DND-41 (cell line): ENCODE measurements around the gene KCNIP4.

Source experiments
- ATAC-seq: fragments of 200-7000 bp; cut with Tn5 transposase; 3 replicates; pipeline ENCODE4 v1.9.1; 2021; ENCODE audit warnings: low read depth; ENCODE audit not compliant: insufficient read depth
- DNase-seq: peaks from one replicate; pipeline ENCODE4 v3.0.0-alpha.2; 2020
- H2AFZ ChIP-seq: 2 replicates; pipeline ENCODE4 v1.6.0; 2012; ENCODE audit warnings: low read depth, low read length
- H3K27ac ChIP-seq: 2 replicates; pipeline ENCODE4 v1.5.1; 2012; ENCODE audit warnings: low read length, inconsistent platforms
- H3K27me3 ChIP-seq: fragments of 200-600 bp; sonication (generic); 2 replicates; pipeline ENCODE4 v1.6.0; 2012; ENCODE audit warnings: low read length, mild to moderate bottlenecking, inconsistent platforms; ENCODE audit not compliant: insufficient read depth, poor library complexity
- H3K36me3 ChIP-seq: 2 replicates; pipeline ENCODE4 v1.5.1; 2012; ENCODE audit warnings: low read length, inconsistent platforms; ENCODE audit not compliant: insufficient read depth
- H3K4me1 ChIP-seq: 2 replicates; pipeline ENCODE4 v1.5.1; 2012; ENCODE audit warnings: mild to moderate bottlenecking, low read length; ENCODE audit not compliant: insufficient read depth
- H3K4me2 ChIP-seq: 2 replicates; pipeline ENCODE4 v1.6.0; 2012; ENCODE audit warnings: mild to moderate bottlenecking, moderate library complexity, low read length, inconsistent platforms; ENCODE audit not compliant: insufficient read depth
- H3K4me3 ChIP-seq, 2 experiments: fragments of 200-600 bp in 1 of 2; shearing (Covaris generic) in 1 of 2; 2 replicates each; pipeline ENCODE4 v1.5.1; 2012 to 2016; ENCODE audit warnings: inconsistent platforms in 2 of 2, low read length in 2 of 2, mild to moderate bottlenecking in 2 of 2, low read depth in 1 of 2, moderate library complexity in 1 of 2
- H3K79me2 ChIP-seq: 2 replicates; pipeline ENCODE4 v1.6.0; 2012; ENCODE audit warnings: low read length, inconsistent platforms; ENCODE audit not compliant: insufficient read depth
- H3K9ac ChIP-seq: 2 replicates; pipeline ENCODE4 v1.6.0; 2012; ENCODE audit warnings: low read depth, mild to moderate bottlenecking, inconsistent platforms, low read length, moderate library complexity
- H3K9me3 ChIP-seq: 2 replicates; pipeline ENCODE4 v1.5.1; 2012; ENCODE audit warnings: low read length, moderate library complexity, mild to moderate bottlenecking, inconsistent platforms; ENCODE audit not compliant: insufficient read depth, severe bottlenecking
- H4K20me1 ChIP-seq: 2 replicates; pipeline ENCODE4 v1.6.0; 2012; ENCODE audit warnings: low read length; ENCODE audit not compliant: insufficient read depth
- CTCF ChIP-seq: IDR thresholded peaks from 2 replicates; pipeline ENCODE4 v1.5.1; 2012; ENCODE audit warnings: borderline replicate concordance, low read length, moderate library complexity, mild to moderate bottlenecking; ENCODE audit not compliant: poor library complexity, severe bottlenecking; ENCODE audit errors: extremely low read depth
- EZH2 ChIP-seq: IDR thresholded peaks from 3 replicates; pipeline ENCODE4 v1.6.1; 2012; ENCODE audit warnings: borderline replicate concordance, low read depth, mild to moderate bottlenecking, moderate library complexity, low read length, inconsistent platforms; ENCODE audit not compliant: severe bottlenecking

Gene KCNIP4

GRCh38 chr4:21699446-21699845, 249.1 kb downstream of the KCNIP4 start:
- no peaks in the 10 kb centered on the region for H3K27me3 ChIP-seq
- no peak overlapping the region for H3K4me2 ChIP-seq
- H4K20me1 ChIP-seq: no peaks in the 10 kb centered on the region
- no peaks in the 10 kb centered on the region for H3K9me3 ChIP-seq
- no peak overlapping the region for H3K27ac ChIP-seq
- H3K4me3 ChIP-seq: no peak overlapping the region
- no peak overlapping the region for H2AFZ ChIP-seq
- no peaks in the 10 kb centered on the region for H3K79me2 ChIP-seq
- DNase-seq (no peak), ATAC-seq (no peak)
- H3K4me1 ChIP-seq: no peaks in the 10 kb centered on the region
- H3K36me3 ChIP-seq: no peaks in the 10 kb centered on the region
- no peak overlapping the region for H3K9ac ChIP-seq
- TF ChIP-seq EZH2 (no peak), CTCF (no peak)

GRCh38 chr4:21697583-21697982, 251.0 kb downstream of the KCNIP4 start:
- ATAC-seq (no peak), DNase-seq (no peak)
- no peaks in the 10 kb centered on the region for H3K9me3 ChIP-seq
- H3K4me1 ChIP-seq: no peaks in the 10 kb centered on the region
- no peaks in the 10 kb centered on the region for H3K36me3 ChIP-seq
- no peak for TF ChIP-seq CTCF
- no peak for TF ChIP-seq EZH2
- no peak overlapping the region for H3K4me2 ChIP-seq
- no peak overlapping the region for H3K9ac ChIP-seq
- H3K27ac ChIP-seq: no peak overlapping the region
- no peak overlapping the region for H3K4me3 ChIP-seq
- no peaks in the 10 kb centered on the region for H3K27me3 ChIP-seq
- no peak overlapping the region for H2AFZ ChIP-seq
- H4K20me1 ChIP-seq: no peaks in the 10 kb centered on the region
- H3K79me2 ChIP-seq: no peaks in the 10 kb centered on the region

DNA sequence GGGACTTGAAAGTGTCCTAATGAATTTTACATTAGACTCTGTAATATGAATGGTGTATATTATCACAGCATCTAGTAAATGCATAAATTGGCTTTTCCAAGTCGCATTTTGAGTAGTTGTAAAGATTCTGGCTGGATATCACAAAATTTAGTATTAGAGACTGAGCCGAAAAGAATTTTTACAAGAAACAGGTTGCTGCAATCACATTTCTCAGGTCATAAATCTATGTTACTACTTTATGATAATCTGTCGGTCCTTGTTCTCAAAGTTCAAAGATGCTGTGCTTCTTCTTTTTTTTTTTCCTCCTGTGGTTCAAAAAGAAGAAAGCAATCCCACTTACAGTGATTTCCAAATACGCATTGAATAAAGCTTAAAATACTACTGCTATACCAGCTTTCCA, 253.4 kb downstream of the KCNIP4 start:
- Histone ChIP-seq H3K79me2 (no peaks in the 10 kb centered on the region), H2AFZ (no peak overlapping the region), H3K9me3 (no peaks in the 10 kb centered on the region), H3K9ac (no peak overlapping the region), H3K4me1 (no peaks in the 10 kb centered on the region), H3K36me3 (no peaks in the 10 kb centered on the region), H3K27ac (no peak overlapping the region), H4K20me1 (no peaks in the 10 kb centered on the region), H3K4me3 (no peak overlapping the region), H3K4me2 (no peak overlapping the region), H3K27me3 (no peaks in the 10 kb centered on the region)
- TF ChIP-seq EZH2 (no peak), CTCF (no peak)
- no peak for ATAC-seq
- no peak for DNase-seq

GRCh38 chr4:21692241-21692640, 256.3 kb downstream of the KCNIP4 start:
- no peak for DNase-seq
- H3K27ac ChIP-seq: no peak overlapping the region
- H4K20me1 ChIP-seq: no peaks in the 10 kb centered on the region
- H3K4me2 ChIP-seq: no peak overlapping the region
- H3K4me3 ChIP-seq: no peak overlapping the region
- no peak overlapping the region for H3K9ac ChIP-seq
- no peaks in the 10 kb centered on the region for H3K27me3 ChIP-seq
- no peak overlapping the region for H2AFZ ChIP-seq
- ATAC-seq: no peak
- TF ChIP-seq EZH2 (no peak), CTCF (no peak)
- H3K79me2 ChIP-seq: no peaks in the 10 kb centered on the region
- H3K4me1 ChIP-seq: no peaks in the 10 kb centered on the region
- H3K9me3 ChIP-seq: no peaks in the 10 kb centered on the region
- no peaks in the 10 kb centered on the region for H3K36me3 ChIP-seq
